HFFc6 (cell line): Measurements from ENCODE around the gene OARD1. TPM values are rescaled to one million over a fixed set of nuclear protein-coding genes. Genes with fewer than 3 reads are reported as not detected.

Experiments
- DNase-seq: peaks from one replicate; pipeline ENCODE4 v3.0.0-alpha.2; 2018
- H3K27ac Mint-ChIP-seq: 2 replicates; pipeline ENCODE4 v1.8.0; 2020; ENCODE audit warnings: mild to moderate bottlenecking, mixed read lengths
- H3K27me3 Mint-ChIP-seq: 2 replicates; pipeline ENCODE4 v1.8.0; 2021; ENCODE audit warnings: mild to moderate bottlenecking, moderate library complexity, mixed read lengths; ENCODE audit not compliant: insufficient read depth
- H3K36me3 Mint-ChIP-seq: 2 replicates; pipeline ENCODE4 v1.8.0; 2021; ENCODE audit warnings: low read depth, mixed read lengths
- H3K4me1 Mint-ChIP-seq: 2 replicates; pipeline ENCODE4 v1.8.0; 2020; ENCODE audit warnings: low read depth, mixed read lengths
- H3K4me3 Mint-ChIP-seq: 2 replicates; pipeline ENCODE4 v1.8.0; 2020; ENCODE audit warnings: mild to moderate bottlenecking, moderate library complexity, mixed read lengths
- H3K9me3 Mint-ChIP-seq: 2 replicates; pipeline ENCODE4 v1.8.0; 2020; ENCODE audit warnings: mild to moderate bottlenecking, mixed read lengths
- total RNA-seq, 6 experiments: library from RNA; stranded (reverse); fragmentation: NEBNext Ultra II Directional; extraction: Animal tissue kit (Norgen Biotek cat#: 25700); gene quantifications; 2 replicates in 1 of 6; 3 replicates in 5 of 6; pipeline ENCODE4 v1.2.3, GENCODE V29; 2021
- TF ChIP-seq, protein P1 (sequence below): fragments of 200-600 bp; sonication (generic); IDR thresholded peaks from 2 replicates; pipeline ENCODE4 v1.5.0; 2021; ENCODE audit warnings: antibody characterized with exemption, mild to moderate bottlenecking

The OARD1 gene
- total RNA-seq, 6 experiments from 2014 or later = 10.9 to 14.2 (median 11.8) TPM

DNA sequence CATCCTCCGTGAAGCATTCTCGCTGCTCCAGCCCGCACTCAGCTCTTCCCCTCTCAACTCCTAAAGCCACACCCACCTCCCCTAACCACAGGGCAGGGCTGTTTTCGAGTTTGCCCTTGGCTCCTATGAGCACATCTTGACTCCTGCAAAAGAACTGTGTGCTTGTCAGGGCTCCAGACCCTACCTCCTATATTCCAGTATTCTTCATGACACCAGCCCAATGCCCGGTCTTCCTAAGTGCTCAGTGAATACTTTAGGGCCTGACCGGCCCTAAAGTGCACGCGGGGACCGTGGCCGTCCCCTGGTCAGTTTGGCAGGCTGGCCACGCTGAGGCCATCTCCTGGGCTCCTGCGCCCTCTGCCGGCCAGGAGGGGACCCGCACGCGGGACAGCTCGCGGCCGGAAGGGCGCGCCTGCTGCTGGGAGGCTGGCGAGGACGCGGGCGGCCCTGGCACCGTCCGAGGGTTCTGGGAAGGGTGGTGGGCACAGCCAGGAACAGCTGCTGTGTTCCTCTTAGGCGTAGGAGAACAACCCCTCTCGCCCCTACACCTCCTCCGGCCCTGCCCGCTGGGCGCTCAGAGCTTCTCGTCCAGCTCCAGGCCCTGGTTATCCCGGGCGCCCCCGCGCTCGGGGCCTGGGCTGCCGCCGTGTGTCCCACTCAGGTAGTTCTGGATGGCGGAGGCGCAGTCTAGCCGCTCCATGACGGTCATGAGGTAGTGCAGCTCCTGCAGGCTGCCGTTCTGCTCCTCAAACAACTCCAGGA lies 44.2 kb downstream of the OARD1 start:
- DNase-seq = peak; percentile 53
- H3K9me3 Mint-ChIP-seq = no peaks in the 10 kb centered on the region
- H3K4me3 Mint-ChIP-seq = peak overlapping the region; percentile 82
- TF ChIP-seq, protein P1, sequence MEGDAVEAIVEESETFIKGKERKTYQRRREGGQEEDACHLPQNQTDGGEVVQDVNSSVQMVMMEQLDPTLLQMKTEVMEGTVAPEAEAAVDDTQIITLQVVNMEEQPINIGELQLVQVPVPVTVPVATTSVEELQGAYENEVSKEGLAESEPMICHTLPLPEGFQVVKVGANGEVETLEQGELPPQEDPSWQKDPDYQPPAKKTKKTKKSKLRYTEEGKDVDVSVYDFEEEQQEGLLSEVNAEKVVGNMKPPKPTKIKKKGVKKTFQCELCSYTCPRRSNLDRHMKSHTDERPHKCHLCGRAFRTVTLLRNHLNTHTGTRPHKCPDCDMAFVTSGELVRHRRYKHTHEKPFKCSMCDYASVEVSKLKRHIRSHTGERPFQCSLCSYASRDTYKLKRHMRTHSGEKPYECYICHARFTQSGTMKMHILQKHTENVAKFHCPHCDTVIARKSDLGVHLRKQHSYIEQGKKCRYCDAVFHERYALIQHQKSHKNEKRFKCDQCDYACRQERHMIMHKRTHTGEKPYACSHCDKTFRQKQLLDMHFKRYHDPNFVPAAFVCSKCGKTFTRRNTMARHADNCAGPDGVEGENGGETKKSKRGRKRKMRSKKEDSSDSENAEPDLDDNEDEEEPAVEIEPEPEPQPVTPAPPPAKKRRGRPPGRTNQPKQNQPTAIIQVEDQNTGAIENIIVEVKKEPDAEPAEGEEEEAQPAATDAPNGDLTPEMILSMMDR = peak; percentile 100
- peaks cover 25% of the 10 kb centered on the region for H3K4me1 Mint-ChIP-seq
- H3K36me3 Mint-ChIP-seq = no peaks in the 10 kb centered on the region
- peaks cover 4% of the 10 kb centered on the region for H3K27me3 Mint-ChIP-seq
- peak overlapping the region; percentile 40; the same call in 1 of the 2 replicates for H3K27ac Mint-ChIP-seq

DNA sequence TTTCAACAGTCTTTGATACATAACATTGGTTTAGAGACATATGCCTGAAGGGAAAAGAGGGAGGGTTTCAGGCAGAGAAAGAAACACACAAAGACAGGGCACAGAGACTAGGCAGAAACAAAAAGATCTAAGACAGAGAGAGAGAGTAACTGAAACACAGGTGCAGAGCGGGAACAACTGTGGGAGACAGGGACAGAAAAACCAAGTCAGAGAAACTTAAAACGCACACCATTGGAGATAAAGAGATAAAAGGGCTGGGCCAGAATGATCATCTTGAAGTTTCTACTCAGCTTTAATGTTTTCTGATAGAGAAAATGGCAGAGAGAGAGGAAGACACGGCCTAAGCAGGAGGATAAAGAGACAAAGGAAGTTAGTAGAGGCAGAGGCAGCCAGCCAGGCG lies 44.9 kb downstream of the OARD1 start:
- Mint-ChIP-seq H3K9me3 (no peaks in the 10 kb centered on the region), H3K36me3 (no peaks in the 10 kb centered on the region), H3K4me3 (peak overlapping the region; percentile 82), H3K4me1 (peaks cover 32% of the 10 kb centered on the region), H3K27me3 (peaks cover 4% of the 10 kb centered on the region), H3K27ac (no peak overlapping the region)
- DNase-seq = no peak
- TF ChIP-seq, protein P1 = no peak

DNA sequence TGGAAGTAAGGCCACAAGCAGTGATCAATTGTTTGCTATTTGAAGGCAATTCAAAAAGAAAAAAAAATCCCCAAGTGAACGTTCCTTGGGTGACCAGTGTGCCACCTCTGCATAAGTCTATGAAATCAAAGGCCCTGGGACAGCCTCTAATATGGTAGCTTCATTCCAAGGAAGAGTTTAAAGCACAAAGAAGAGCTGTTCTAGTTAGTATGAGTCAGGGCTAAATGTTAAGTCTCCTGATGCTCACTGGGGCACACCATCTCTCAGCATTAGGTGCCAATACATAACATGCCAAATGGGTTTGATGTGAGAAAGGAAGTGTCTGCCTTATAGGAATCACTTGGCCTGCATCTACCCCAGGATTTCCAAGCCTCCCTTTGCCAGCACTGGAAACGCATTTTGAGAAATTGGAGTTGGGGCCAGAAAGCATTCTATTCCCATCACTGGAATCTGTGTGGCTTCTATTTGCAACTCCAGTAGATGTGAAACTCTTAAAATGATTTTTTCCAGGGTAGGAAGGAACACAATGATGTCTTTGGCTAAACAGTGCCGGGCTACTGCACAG lies 46.1 kb downstream of the OARD1 start:
- TF ChIP-seq, protein P1 = no peak
- H3K4me3 Mint-ChIP-seq = no peak overlapping the region
- no peak for DNase-seq
- H3K27ac Mint-ChIP-seq = no peak overlapping the region
- H3K4me1 Mint-ChIP-seq = peaks cover 42% of the 10 kb centered on the region
- H3K36me3 Mint-ChIP-seq = no peaks in the 10 kb centered on the region
- H3K27me3 Mint-ChIP-seq = peaks cover 3% of the 10 kb centered on the region
- no peaks in the 10 kb centered on the region for H3K9me3 Mint-ChIP-seq

DNA sequence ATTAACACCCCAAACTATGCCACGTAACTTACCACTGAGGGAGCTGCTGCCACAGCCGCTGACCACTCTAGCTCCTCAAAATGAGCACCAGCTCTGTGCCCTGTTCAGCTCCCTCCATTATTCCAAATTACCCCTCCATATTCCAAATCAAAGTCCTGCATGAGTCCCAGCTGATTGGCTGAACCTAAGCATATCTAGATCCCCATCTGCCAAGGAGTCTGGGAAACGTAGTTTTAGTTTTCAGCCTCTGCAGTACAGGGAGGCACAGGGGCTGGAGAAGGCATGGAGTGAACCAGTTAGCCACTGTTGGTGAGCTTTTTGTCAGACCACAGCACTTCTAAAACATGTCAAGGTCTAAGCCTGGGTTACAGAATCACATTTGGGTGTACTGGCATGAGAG lies 49.0 kb downstream of the OARD1 start:
- no peak overlapping the region for H3K27ac Mint-ChIP-seq
- H3K9me3 Mint-ChIP-seq = no peaks in the 10 kb centered on the region; the same call in 1 of the 2 replicates
- H3K36me3 Mint-ChIP-seq = peaks cover 4% of the 10 kb centered on the region
- no peak for DNase-seq
- H3K4me1 Mint-ChIP-seq = peaks cover 42% of the 10 kb centered on the region
- TF ChIP-seq, protein P1 = no peak
- peaks cover 5% of the 10 kb centered on the region for H3K27me3 Mint-ChIP-seq
- H3K4me3 Mint-ChIP-seq = no peak overlapping the region

DNA sequence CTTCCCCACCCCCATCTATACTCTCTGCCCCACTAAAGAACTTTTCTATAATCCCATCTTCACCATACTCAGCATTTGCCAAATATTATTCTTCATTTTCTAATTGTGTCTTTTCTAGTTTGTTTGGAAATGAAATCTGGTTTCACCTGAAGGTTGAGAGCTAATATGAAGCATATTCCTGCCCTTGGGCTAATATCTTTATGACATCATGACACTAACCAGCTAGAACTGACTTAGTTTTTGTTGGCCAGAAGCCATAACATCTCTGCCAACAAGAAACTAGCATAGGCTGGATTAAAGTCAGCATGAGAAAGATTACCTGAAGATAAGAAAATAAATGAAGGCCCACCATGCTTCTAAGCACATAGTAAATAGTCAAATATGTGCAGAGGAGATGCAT lies 49.9 kb downstream of the OARD1 start:
- peaks cover 4% of the 10 kb centered on the region for H3K36me3 Mint-ChIP-seq
- no peaks in the 10 kb centered on the region; the same call in 1 of the 2 replicates for H3K9me3 Mint-ChIP-seq
- peaks cover 33% of the 10 kb centered on the region for H3K4me1 Mint-ChIP-seq
- TF ChIP-seq, protein P1 = no peak
- H3K27ac Mint-ChIP-seq = no peak overlapping the region; the same call in 1 of the 2 replicates
- no peak overlapping the region for H3K4me3 Mint-ChIP-seq
- DNase-seq = peak; percentile 18
- peaks cover 5% of the 10 kb centered on the region for H3K27me3 Mint-ChIP-seq
